Fibroblast of lung (primary cell): ENCODE results near the gene MEFV. TPM values are rescaled to one million over a fixed set of nuclear protein-coding genes. Genes with fewer than 3 reads are reported as not detected.

Source experiments
- DNase-seq, 2 donors: peaks; one replicate each; pipeline versions ENCODE4 v3.0.0 to v3.0.0-alpha.2; 2010; ENCODE audit warnings: low read depth in 2 of 2
- H2AFZ ChIP-seq: 2 replicates; pipeline ENCODE4 v1.5.1; 2012; ENCODE audit warnings: low read length, control low read depth, inconsistent platforms
- H3K27ac ChIP-seq: 2 replicates; pipeline ENCODE4 v1.5.1; 2011; ENCODE audit warnings: low read length, control low read depth; ENCODE audit not compliant: insufficient read depth
- H3K27me3 ChIP-seq: 2 replicates; pipeline ENCODE4 v1.5.1; 2011; ENCODE audit warnings: mild to moderate bottlenecking, low read length; ENCODE audit not compliant: control insufficient read depth, insufficient read depth
- H3K36me3 ChIP-seq: 2 replicates; pipeline ENCODE4 v1.5.1; 2011; ENCODE audit warnings: low read length; ENCODE audit not compliant: control insufficient read depth, insufficient read depth
- H3K4me1 ChIP-seq: 2 replicates; pipeline ENCODE4 v1.5.1; 2011; ENCODE audit warnings: low read length; ENCODE audit not compliant: control insufficient read depth, insufficient read depth; ENCODE audit errors: extremely low read depth
- H3K4me2 ChIP-seq: 2 replicates; pipeline ENCODE4 v1.5.1; 2011; ENCODE audit warnings: low read length, control low read depth; ENCODE audit not compliant: insufficient read depth; ENCODE audit errors: extremely low read depth
- H3K4me3 ChIP-seq, 4 experiments: fragments of 200-600 bp in 1 of 4; sonication (generic) in 1 of 4; replicated peaks in 1 of 4; 2 replicates each; pipeline ENCODE4 v1.5.1; 2011 to 2016; ENCODE audit warnings: low read length in 4 of 4, low read depth in 3 of 4, mild to moderate bottlenecking in 3 of 4, control low read depth in 2 of 4, inconsistent platforms in 1 of 4, mixed read lengths in 1 of 4; ENCODE audit not compliant: insufficient read depth in 1 of 4; ENCODE audit errors: control extremely low read depth in 1 of 4
- H3K79me2 ChIP-seq: 2 replicates; pipeline ENCODE4 v1.5.1; 2012; ENCODE audit warnings: mild to moderate bottlenecking, low read length, inconsistent platforms; ENCODE audit not compliant: control insufficient read depth, insufficient read depth
- H3K9ac ChIP-seq: 2 replicates; pipeline ENCODE4 v1.5.1; 2011; ENCODE audit warnings: mild to moderate bottlenecking, low read length, control low read depth; ENCODE audit not compliant: insufficient read depth
- H3K9me3 ChIP-seq: 2 replicates; pipeline ENCODE4 v1.5.1; 2012; ENCODE audit warnings: low read depth, low read length; ENCODE audit not compliant: control insufficient read depth, insufficient read depth
- H4K20me1 ChIP-seq: 2 replicates; pipeline ENCODE4 v1.5.1; 2011; ENCODE audit warnings: low read length; ENCODE audit not compliant: control insufficient read depth, insufficient read depth; ENCODE audit errors: extremely low read depth
- EZH2 ChIP-seq: IDR thresholded peaks from 2 replicates; pipeline ENCODE4 v1.5.1; 2012; ENCODE audit warnings: low read length, control low read depth, mild to moderate bottlenecking; ENCODE audit errors: missing control alignments
- polyA plus RNA-seq, 2 donors: library from polyadenylated mRNA; depleted of rRNA in 1 of 2; stranded (reverse) in 1 of 2; unstranded in 1 of 2; fragments of >200 nt; gene quantifications; 2 replicates each; pipeline ENCODE4 v1.2.1, GENCODE V29; 2011 to 2012; ENCODE audit warnings: missing spikeins in 1 of 2
- total RNA-seq: library from RNA; depleted of rRNA; stranded (reverse); fragments of >200 nt; gene quantifications from 2 replicates; pipeline ENCODE4 v1.2.1, GENCODE V29; 2014
- TF ChIP-seq, protein P1 (sequence below), 2 donors: IDR thresholded peaks in 1 of 2; conservative IDR thresholded peaks in 1 of 2; 1 replicate in 1 of 2; 2 replicates in 1 of 2; pipeline ENCODE4 v1.5.1; 2011 to 2012; ENCODE audit warnings: low read length in 2 of 2, control low read depth in 1 of 2, inconsistent platforms in 1 of 2, low read depth in 1 of 2, mild to moderate bottlenecking in 1 of 2

The MEFV gene
- total and polyA plus RNA-seq, 2 donors (not counting 1 experiment from before 2014, with no cell fraction given) = 0.17 TPM; not detected in 1

DNA sequence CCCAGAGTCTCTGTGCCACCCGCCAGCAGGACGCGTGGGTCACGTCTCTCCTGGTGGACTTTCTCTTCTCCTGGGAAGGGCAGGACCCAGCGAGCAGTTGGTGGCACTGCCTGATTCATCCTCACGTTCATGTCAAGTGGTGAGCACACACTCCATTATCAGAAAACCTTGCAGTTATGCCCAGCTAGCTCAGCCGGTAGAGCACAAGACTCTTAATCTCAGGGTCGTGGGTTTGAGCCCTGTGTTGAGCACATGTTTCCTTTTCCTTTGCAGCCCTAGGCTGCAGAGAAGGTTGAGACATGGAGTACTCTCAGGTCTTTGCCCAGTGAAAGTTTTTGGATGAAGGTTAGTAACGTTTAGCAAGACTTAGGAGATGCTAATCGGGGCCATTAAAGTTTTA, 60.5 kb downstream of the MEFV start:
- Histone ChIP-seq H3K36me3 (no peaks in the 10 kb centered on the region), H3K9me3 (no peaks in the 10 kb centered on the region), H3K4me1 (no peaks in the 10 kb centered on the region), H3K27ac (no peak overlapping the region), H3K4me2 (no peak overlapping the region), H3K79me2 (no peaks in the 10 kb centered on the region), H4K20me1 (no peaks in the 10 kb centered on the region), H3K9ac (no peak overlapping the region), H3K4me3 (no peak overlapping the region), H3K27me3 (peaks cover 3% of the 10 kb centered on the region), H2AFZ (no peak overlapping the region)
- no peak for TF ChIP-seq EZH2
- TF ChIP-seq, protein P1, sequence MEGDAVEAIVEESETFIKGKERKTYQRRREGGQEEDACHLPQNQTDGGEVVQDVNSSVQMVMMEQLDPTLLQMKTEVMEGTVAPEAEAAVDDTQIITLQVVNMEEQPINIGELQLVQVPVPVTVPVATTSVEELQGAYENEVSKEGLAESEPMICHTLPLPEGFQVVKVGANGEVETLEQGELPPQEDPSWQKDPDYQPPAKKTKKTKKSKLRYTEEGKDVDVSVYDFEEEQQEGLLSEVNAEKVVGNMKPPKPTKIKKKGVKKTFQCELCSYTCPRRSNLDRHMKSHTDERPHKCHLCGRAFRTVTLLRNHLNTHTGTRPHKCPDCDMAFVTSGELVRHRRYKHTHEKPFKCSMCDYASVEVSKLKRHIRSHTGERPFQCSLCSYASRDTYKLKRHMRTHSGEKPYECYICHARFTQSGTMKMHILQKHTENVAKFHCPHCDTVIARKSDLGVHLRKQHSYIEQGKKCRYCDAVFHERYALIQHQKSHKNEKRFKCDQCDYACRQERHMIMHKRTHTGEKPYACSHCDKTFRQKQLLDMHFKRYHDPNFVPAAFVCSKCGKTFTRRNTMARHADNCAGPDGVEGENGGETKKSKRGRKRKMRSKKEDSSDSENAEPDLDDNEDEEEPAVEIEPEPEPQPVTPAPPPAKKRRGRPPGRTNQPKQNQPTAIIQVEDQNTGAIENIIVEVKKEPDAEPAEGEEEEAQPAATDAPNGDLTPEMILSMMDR (conservative IDR thresholded peaks at IDR 0.05 in 1 of 2, IDR thresholded peaks at IDR 0.05 in 1 of 2; ENCODE audit: low read depth in 1 of 2, low read length in 2 of 2) = no peak
- DNase-seq = no peak

DNA sequence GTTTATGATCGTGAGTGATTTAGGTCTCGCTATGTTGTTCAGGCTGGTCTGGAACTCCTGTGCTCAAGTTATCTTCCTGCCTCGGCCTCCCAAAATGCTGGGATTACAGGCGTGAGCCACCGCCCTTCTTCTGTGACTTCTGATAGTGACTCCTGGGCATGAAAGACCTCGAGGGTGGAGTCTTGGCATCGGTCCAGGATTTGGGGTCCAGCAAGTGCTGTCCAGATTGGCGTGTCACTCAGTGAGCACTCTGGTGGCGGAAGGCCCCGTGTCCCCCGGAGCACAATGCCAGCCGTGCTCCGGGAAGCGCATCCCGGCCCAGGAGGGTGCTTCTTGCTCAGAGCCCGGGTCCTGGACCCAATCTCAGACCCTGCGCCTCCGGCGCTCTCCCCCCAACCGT, 61.6 kb downstream of the MEFV start:
- Histone ChIP-seq H3K79me2 (no peaks in the 10 kb centered on the region), H3K4me3 (no peak overlapping the region), H3K4me1 (no peaks in the 10 kb centered on the region), H3K36me3 (no peaks in the 10 kb centered on the region), H3K4me2 (no peak overlapping the region), H3K27ac (no peak overlapping the region), H3K9me3 (no peaks in the 10 kb centered on the region), H4K20me1 (no peaks in the 10 kb centered on the region), H3K9ac (no peak overlapping the region), H3K27me3 (peaks cover 7% of the 10 kb centered on the region), H2AFZ (no peak overlapping the region)
- TF ChIP-seq, protein P1 (conservative IDR thresholded peaks at IDR 0.05 in 1 of 2, IDR thresholded peaks at IDR 0.05 in 1 of 2; ENCODE audit: low read depth in 1 of 2, low read length in 2 of 2) = no peak
- no peak for TF ChIP-seq EZH2
- no peak for DNase-seq

DNA sequence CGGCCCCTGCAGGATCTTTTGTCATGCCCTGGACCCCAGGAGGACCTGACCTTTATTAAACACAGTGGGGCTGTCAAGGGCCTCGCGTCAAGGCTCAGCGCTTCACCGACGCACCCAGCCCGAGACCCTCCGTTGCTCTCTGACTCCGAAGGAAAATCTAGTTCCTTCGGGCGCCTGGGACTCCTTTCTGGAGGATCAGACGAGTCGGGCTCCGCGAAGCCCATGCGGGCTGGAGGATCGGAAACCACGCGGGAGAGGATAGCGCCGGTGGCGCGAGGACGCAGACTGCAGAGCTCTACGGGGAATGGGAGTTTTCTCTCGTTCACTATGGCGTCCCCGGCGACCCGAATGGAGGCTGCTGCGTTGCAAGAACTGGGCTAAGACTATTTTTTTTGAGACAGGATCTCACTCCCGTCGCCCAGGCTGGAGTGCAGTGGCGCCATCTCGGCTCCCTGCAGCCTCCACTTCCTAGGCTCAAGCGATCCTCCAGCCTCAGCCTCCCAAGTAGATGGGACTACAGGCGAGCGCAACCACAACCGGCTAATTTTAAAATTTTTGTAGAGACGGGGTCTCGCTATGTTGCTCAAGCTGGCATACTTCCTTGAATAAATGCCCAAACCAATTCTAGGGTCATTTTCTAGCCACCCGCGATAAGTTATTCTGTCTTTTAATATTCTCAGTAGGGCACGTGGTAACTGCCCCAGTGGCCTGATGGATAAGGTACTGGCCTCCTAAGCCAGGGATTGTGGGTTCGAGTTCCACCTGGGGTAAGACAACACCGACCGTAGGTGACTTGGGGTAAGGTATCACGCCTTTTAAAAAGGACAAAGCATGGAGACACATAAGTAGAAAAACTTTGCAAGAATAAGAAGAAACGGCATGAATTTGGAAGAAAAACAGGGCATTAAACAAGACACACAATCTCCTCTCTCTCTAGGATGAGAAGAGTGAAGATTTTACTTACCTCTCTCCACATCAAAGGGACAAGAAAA, 62.9 kb downstream of the MEFV start:
- DNase-seq = no peak
- Histone ChIP-seq H2AFZ (no peak overlapping the region), H3K9me3 (no peaks in the 10 kb centered on the region), H3K79me2 (no peaks in the 10 kb centered on the region), H3K4me3 (no peak overlapping the region), H3K27ac (no peak overlapping the region), H3K4me2 (no peak overlapping the region), H3K36me3 (no peaks in the 10 kb centered on the region), H4K20me1 (no peaks in the 10 kb centered on the region), H3K27me3 (peaks cover 7% of the 10 kb centered on the region), H3K9ac (no peak overlapping the region), H3K4me1 (no peaks in the 10 kb centered on the region)
- no peak for TF ChIP-seq EZH2
- TF ChIP-seq, protein P1 (conservative IDR thresholded peaks at IDR 0.05 in 1 of 2, IDR thresholded peaks at IDR 0.05 in 1 of 2; ENCODE audit: low read depth in 1 of 2, low read length in 2 of 2) = no peak
